Activated T-cell treated with anti-CD3 and anti-CD28 coated beads, Interleukin-2, amount 50 U/mL, for 24 hours (primary cell): Measurements from ENCODE around the gene IL32.
"Not testable (repeated sequence)": the region's sequence is repeated elsewhere in the genome, so short reads cannot be mapped to it uniquely, and the experiment has no call there.

Source experiments
- DNase-seq: peaks from one replicate; pipeline ENCODE4 v3.0.0-alpha.2; 2020
- H3K27ac Mint-ChIP-seq: 2 replicates; pipeline ENCODE4 v1.8.0; 2020; ENCODE audit warnings: mild to moderate bottlenecking, mixed read lengths
- H3K27me3 Mint-ChIP-seq: 2 replicates; pipeline ENCODE4 v1.8.0; 2020; ENCODE audit warnings: mixed read lengths
- H3K36me3 Mint-ChIP-seq: 2 replicates; pipeline ENCODE4 v1.8.0; 2020; ENCODE audit warnings: low read depth, mixed read lengths
- H3K4me1 Mint-ChIP-seq: 2 replicates; pipeline ENCODE4 v1.8.0; 2020; ENCODE audit warnings: low read depth, mixed read lengths
- H3K4me3 Mint-ChIP-seq: 2 replicates; pipeline ENCODE4 v1.8.0; 2020; ENCODE audit warnings: mild to moderate bottlenecking, moderate library complexity, mixed read lengths
- H3K9me3 Mint-ChIP-seq: 2 replicates; pipeline ENCODE4 v1.8.0; 2020; ENCODE audit warnings: mixed read lengths

The IL32 gene

GRCh38 chr16:3054965-3055733 is 10.3 kb upstream of the IL32 start:
- H3K4me1 Mint-ChIP-seq, result peaks cover 46% of the 10 kb centered on the region
- H3K27me3 Mint-ChIP-seq, result no peaks in the 10 kb centered on the region
- no peaks in the 10 kb centered on the region for H3K9me3 Mint-ChIP-seq
- DNase-seq, result no peak
- peak overlapping the region; percentile 79 for H3K27ac Mint-ChIP-seq
- H3K4me3 Mint-ChIP-seq, result peak overlapping the region; percentile 28
- peaks cover 32% of the 10 kb centered on the region for H3K36me3 Mint-ChIP-seq

DNA sequence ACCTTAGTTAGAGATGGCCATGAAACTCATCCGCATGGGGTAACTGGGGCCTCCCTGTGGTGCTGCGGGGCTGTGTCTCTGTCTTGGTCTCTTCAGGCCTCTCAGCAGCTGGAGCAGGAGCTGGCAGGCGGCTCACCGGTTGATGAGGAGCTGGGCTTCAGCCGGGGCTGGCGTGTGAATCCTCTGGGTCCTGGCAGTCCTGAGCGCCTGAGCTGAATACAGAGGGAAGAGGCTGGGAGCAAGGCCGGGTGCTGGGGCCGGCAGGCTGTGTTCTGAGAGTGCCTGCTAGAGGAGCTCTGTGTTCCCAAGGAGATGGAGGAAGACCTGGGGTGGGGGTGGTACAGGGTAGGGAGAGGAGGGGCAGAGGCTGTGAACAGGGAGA is 9.7 kb upstream of the IL32 start:
- not testable (repeated sequence) for H3K9me3 Mint-ChIP-seq, DNase-seq, H3K27me3 Mint-ChIP-seq, H3K4me3 Mint-ChIP-seq
- H3K4me1 Mint-ChIP-seq, result peaks cover 52% of the 10 kb centered on the region
- peak overlapping the region; percentile 61 for H3K27ac Mint-ChIP-seq
- peaks cover 32% of the 10 kb centered on the region for H3K36me3 Mint-ChIP-seq

GRCh38 chr16:3056336-3057180 is 8.9 kb upstream of the IL32 start:
- H3K27ac Mint-ChIP-seq, result no peak overlapping the region
- H3K27me3 Mint-ChIP-seq, result no peaks in the 10 kb centered on the region
- H3K4me3 Mint-ChIP-seq, result peak overlapping the region; percentile 87
- H3K9me3 Mint-ChIP-seq, result no peaks in the 10 kb centered on the region
- H3K4me1 Mint-ChIP-seq, result peaks cover 50% of the 10 kb centered on the region
- peaks cover 32% of the 10 kb centered on the region for H3K36me3 Mint-ChIP-seq
- no peak for DNase-seq

DNA sequence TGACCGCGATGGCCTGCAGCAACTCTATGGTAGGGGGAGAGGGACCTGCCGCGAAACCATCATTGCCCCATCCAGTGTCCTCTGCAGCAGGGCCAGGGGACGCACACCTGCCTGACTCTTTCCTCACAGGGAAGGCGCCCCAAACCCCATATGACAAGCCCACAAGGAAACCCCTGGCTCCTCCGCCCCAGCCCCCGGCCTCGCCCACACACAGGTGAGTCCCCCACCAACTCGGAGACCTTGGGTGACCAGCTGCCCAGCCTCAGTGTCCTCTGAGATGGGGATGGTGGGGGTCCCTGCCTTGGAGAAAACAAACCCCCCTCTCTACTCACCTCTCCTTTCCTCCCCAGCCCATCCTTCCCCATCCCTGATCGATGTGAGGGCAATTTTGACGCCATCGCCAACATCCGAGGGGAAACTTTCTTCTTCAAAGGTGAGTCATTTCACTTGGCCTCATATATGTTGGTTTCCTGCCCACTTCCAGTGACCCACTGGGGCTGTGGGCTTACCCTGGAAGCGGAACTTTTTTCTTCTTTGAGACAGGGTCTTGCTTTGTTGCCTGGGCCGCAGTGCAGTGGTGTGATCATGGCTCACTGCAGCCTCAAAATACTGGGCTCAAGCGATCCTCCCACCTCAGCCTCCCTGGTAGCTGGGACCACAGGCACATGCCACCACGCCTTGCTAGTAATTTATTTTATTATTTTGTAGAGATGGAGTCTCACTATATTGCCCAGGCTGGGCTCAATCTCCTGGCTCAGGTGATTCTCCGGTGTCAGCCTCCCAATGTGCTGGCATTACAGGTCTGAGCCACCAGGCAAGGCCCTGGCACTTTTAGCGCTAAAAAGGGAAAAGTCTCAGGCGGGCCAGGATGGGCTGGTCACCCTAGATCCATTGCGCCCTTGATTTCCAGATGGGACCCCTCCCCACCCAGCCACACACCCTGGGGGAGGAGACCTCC is 8.0 kb upstream of the IL32 start:
- Mint-ChIP-seq H3K4me1 (peaks cover 52% of the 10 kb centered on the region), H3K27me3 (no peaks in the 10 kb centered on the region), H3K9me3 (no peaks in the 10 kb centered on the region), H3K27ac (peak overlapping the region; percentile 41), H3K36me3 (peaks cover 32% of the 10 kb centered on the region), H3K4me3 (peak overlapping the region; percentile 87)
- no peak for DNase-seq

DNA sequence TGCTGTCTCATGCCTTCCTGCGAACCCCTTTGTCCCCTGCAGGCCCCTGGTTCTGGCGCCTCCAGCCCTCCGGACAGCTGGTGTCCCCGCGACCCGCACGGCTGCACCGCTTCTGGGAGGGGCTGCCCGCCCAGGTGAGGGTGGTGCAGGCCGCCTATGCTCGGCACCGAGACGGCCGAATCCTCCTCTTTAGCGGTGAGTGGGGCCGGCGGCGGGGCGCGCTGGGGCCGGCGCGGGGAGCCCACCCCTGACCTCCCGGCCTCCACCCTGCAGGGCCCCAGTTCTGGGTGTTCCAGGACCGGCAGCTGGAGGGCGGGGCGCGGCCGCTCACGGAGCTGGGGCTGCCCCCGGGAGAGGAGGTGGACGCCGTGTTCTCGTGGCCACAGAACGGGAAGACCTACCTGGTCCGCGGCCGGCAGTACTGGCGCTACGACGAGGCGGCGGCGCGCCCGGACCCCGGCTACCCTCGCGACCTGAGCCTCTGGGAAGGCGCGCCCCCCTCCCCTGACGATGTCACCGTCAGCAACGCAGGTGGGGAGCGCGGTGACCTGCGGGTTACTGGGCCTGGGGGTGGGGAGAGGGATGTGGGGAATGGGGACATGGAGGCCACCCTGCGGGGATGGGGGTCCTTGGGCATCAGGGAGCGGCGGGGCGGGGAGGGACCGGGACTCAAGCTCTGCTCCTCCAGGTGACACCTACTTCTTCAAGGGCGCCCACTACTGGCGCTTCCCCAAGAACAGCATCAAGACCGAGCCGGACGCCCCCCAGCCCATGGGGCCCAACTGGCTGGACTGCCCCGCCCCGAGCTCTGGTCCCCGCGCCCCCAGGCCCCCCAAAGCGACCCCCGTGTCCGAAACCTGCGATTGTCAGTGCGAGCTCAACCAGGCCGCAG is 7.1 kb upstream of the IL32 start:
- H3K4me3 Mint-ChIP-seq, result peak overlapping the region; percentile 87
- H3K36me3 Mint-ChIP-seq, result peaks cover 32% of the 10 kb centered on the region
- H3K27me3 Mint-ChIP-seq, result no peaks in the 10 kb centered on the region
- peaks cover 57% of the 10 kb centered on the region for H3K4me1 Mint-ChIP-seq
- peak; percentile 73 for DNase-seq
- peak overlapping the region; percentile 86 for H3K27ac Mint-ChIP-seq
- no peaks in the 10 kb centered on the region for H3K9me3 Mint-ChIP-seq

DNA sequence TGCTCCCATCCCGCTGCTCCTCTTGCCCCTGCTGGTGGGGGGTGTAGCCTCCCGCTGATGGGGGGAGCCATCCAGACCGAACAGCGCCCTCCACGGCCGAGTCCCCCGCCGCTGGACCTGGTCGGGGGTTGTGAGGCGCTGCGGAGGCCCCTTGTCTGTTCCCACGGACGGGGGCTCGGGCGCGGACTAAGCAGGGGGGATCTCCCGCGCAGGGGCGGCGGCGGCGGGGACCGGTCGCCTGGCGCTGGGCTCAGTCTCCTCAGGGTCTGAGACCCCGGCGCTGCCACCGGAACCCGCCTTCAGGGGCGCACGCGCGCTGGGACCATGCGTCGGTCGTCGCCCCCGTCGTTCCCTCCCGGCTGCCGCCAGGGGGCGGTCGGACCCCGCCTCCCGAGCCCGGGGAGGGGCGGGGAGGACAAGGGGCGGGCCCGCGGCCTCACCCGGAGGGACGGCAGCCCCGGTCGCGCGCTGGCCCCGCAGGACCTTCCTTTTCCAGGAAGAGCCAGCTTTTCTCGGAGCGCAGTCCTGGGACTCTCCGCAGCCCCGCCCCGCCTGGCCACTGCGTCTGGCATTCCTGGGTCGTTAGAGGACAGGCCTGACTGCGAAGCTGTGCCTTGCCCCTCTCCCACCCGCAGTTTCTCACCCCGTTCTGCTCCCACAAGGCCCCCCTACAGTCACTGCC is 6.3 kb upstream of the IL32 start:
- Mint-ChIP-seq H3K27me3 (no peaks in the 10 kb centered on the region), H3K9me3 (no peaks in the 10 kb centered on the region), H3K4me1 (peaks cover 57% of the 10 kb centered on the region), H3K36me3 (peaks cover 26% of the 10 kb centered on the region), H3K27ac (peak overlapping the region; percentile 95), H3K4me3 (peak overlapping the region; percentile 87)
- peak; percentile 95 for DNase-seq

- Mint-ChIP-seq H3K27me3 (no peaks in the 10 kb centered on the region), H3K4me1 (peaks cover 60% of the 10 kb centered on the region), H3K9me3 (no peaks in the 10 kb centered on the region), H3K4me3 (peak overlapping the region; percentile 79), H3K36me3 (peaks cover 23% of the 10 kb centered on the region), H3K27ac (peak overlapping the region; percentile 95)
- no peak for DNase-seq
Measured at GRCh38 chr16:3059723-3060242, 5.7 kb upstream of the IL32 start.

DNA sequence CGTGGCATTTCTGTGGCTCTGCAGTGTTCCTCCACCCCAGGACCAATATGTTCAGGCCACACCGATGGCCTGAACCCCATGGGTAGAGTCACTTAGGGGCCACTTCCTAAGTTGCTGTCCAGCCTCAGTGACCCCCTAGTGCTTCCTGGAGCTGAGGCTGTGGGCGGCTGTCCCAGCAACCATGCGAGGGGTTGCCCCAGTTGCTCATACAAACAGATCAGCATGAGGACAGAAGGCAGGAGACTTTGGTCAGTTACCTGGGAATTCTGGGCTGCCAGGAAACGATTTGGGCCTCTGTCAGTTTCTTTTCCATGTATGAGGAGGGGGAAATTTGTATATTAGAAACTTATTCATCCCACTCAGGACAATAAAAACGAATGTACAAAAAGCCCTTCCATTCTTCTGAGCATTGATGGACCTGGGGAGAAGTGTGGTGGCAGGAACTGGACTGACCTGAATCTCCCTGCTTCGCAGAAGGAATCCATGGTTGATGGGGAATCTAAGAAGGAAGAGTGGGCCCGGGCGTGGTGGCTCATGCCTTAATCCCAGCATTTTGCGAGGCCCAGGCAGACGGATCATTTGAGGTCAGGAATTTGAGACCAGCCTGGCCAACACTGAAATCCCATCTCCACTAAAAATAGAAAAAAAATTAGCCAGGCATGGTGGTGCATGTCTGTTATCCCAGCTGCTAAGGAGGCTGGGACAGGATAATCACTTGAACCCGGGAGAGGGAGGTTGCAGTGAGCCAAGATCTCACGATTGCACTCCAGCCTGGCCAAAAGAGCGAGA is 4.9 kb upstream of the IL32 start:
- Mint-ChIP-seq H3K4me1 (peaks cover 60% of the 10 kb centered on the region), H3K27me3 (no peaks in the 10 kb centered on the region), H3K27ac (peak overlapping the region; percentile 95), H3K4me3 (peak overlapping the region; percentile 79), H3K9me3 (no peaks in the 10 kb centered on the region), H3K36me3 (peaks cover 17% of the 10 kb centered on the region)
- no peak for DNase-seq

- Mint-ChIP-seq H3K36me3 (peaks cover 25% of the 10 kb centered on the region), H3K27ac (peak overlapping the region; percentile 63), H3K9me3 (no peaks in the 10 kb centered on the region), H3K4me3 (no peak overlapping the region), H3K4me1 (peaks cover 50% of the 10 kb centered on the region), H3K27me3 (no peaks in the 10 kb centered on the region)
- DNase-seq, result no peak
Measured at GRCh38 chr16:3062553-3062952, 2.9 kb upstream of the IL32 start.

DNA sequence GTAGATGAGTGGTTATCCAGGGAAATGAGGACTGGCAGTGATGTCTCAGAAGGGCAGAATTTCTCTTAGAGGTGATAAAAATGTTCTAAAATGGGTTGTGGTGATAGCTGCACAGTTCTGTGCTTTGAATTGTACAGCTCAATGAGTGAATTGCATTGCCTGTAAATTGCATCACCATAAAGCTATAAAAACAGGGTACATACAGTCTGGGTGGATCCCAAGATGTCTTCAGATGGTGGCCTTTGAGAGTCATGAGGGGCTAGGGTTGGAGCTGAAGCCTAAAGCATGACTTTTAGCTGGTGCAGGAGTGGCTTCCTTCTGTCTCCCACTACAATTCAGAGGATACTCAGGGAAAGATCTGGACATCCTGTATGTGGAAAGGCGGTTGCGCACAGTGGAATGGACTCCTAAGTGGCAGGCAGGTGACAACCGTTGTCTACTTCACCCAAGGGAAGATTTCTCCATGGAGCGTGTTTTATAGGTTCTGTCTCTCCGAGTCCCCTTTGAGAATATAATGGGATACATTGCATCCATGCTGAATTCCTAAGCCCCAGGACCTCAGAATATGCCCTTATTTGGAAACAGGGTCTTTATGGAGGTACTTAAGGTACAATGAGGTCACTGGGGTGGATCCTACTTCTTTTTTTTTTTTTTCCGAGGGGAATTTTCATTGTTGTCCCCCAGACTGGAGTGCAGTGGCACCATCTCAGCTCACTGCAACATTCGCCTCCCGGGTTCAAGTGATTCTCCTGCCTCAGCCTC is 1.6 kb upstream of the IL32 start:
- H3K9me3 Mint-ChIP-seq, result no peaks in the 10 kb centered on the region
- no peaks in the 10 kb centered on the region for H3K27me3 Mint-ChIP-seq
- peak overlapping the region; percentile 100 for H3K4me3 Mint-ChIP-seq
- DNase-seq, result no peak
- H3K4me1 Mint-ChIP-seq, result peaks cover 61% of the 10 kb centered on the region
- H3K36me3 Mint-ChIP-seq, result peaks cover 35% of the 10 kb centered on the region
- H3K27ac Mint-ChIP-seq, result peak overlapping the region; percentile 99

GRCh38 chr16:3065742-3066439 is 451 bp downstream of the IL32 start:
- Mint-ChIP-seq H3K36me3 (peaks cover 51% of the 10 kb centered on the region), H3K27ac (peak overlapping the region; percentile 99), H3K27me3 (no peaks in the 10 kb centered on the region), H3K4me3 (peak overlapping the region; percentile 100), H3K4me1 (peaks cover 66% of the 10 kb centered on the region), H3K9me3 (no peaks in the 10 kb centered on the region)
- DNase-seq, result no peak
